Measurements from ENCODE around the gene XPR1. TPM values are rescaled to one million over a fixed set of nuclear protein-coding genes. Genes with fewer than 3 reads are reported as not detected.

Gene XPR1
- total RNA-seq, 1 experiment from 2014 or later, result 30.7 TPM

DNA sequence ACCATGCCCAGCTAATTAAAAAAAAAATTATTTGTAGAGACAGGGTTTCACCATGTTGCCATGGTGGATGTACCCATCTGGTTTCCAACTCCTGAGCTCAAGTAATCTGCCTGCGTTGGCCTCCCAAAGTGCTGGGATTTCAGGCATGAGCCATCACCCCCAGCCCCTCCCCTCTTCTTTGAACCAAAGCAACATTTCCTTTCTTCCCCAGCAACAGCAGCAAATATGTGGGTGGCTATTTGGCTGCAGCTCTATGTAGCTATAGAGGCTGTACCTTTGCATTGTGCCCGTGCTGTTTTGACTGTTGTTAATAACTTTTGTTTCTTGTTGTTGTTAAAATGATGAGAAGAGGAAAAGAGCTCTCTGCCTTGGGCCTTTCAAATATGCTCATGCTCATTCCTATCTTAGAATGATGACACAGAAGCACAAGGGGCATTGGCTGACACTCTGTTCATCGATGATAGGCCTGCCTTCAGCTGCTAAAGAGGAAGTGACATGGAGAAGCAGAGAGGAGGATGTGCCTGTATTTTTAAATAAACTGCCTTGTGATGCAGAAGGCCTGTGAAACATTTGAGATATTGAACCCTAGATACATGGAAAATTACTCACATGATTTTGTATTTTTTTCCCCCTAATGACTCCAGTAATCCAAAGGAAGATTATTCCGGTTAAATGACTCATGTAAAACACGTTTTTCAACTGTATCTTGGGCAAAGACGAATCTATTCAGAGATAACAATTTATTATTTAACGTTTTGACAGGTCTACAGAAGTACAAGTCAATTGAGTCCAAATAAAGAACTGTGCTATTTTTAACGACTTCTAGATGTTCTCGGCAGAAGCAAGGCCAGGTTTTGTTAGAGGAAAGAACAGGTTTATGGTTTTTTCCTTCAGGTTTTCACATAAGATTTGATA, 20.5 kb upstream of the XPR1 start:
- POLR2A ChIA-PET (ENCODE audit: low non-redundant PET), result no interaction called here
- Histone ChIP-seq H3K36me3 (ENCODE audit: insufficient read depth, low read length, poor library complexity, severe bottlenecking) (no peaks in the 10 kb centered on the region), H3K9me3 (ENCODE audit: low read depth, low read length, poor library complexity, severe bottlenecking) (no peaks in the 10 kb centered on the region), H3K4me3 (ENCODE audit: low read depth, low read length, poor library complexity, severe bottlenecking) (no peak overlapping the region), H3K4me1 (ENCODE audit: insufficient read depth, low read length, poor library complexity, severe bottlenecking) (no peaks in the 10 kb centered on the region), H3K27me3 (replicated peaks; ENCODE audit: insufficient read depth, low read depth, low read length, poor library complexity) (no peaks in the 10 kb centered on the region), H3K27ac (ENCODE audit: low read depth, low read length, poor library complexity, severe bottlenecking) (no peak overlapping the region)
- CTCF ChIA-PET, result no interaction called here
- TF ChIP-seq EZH2 (IDR thresholded peaks at IDR 0.05; ENCODE audit: borderline replicate concordance, low read depth, low read length, poor library complexity, severe bottlenecking), result no peak
- TF ChIP-seq, protein P1, sequence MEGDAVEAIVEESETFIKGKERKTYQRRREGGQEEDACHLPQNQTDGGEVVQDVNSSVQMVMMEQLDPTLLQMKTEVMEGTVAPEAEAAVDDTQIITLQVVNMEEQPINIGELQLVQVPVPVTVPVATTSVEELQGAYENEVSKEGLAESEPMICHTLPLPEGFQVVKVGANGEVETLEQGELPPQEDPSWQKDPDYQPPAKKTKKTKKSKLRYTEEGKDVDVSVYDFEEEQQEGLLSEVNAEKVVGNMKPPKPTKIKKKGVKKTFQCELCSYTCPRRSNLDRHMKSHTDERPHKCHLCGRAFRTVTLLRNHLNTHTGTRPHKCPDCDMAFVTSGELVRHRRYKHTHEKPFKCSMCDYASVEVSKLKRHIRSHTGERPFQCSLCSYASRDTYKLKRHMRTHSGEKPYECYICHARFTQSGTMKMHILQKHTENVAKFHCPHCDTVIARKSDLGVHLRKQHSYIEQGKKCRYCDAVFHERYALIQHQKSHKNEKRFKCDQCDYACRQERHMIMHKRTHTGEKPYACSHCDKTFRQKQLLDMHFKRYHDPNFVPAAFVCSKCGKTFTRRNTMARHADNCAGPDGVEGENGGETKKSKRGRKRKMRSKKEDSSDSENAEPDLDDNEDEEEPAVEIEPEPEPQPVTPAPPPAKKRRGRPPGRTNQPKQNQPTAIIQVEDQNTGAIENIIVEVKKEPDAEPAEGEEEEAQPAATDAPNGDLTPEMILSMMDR (conservative IDR thresholded peaks at IDR 0.05; ENCODE audit: low read depth, low read length), result no peak
- no TSS peak for BruUV-seq (replicated peaks)
- no peak for DNase-seq (ENCODE audit: low spot score)
- intact Hi-C loops (cut with micrococcal nuclease; ENCODE audit: unreplicated experiment), result no loop called here

DNA sequence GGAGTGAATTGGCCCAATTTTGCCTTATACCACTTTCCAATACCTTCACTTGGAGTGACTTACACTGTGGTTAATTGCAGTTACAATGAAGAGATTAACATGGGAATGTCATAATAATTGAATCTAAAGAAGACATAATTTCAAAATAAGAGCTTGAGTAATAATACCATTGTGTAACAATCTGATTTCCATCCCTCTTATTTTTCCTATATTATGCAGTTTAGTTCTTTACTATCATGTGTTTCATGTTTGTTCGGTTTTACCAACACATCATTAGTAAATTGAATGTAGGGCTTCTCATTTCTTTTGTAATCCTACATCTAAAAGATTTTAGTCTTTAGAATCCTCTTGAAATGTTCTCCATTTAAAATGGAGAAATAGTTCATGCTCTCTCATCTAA, 19.2 kb upstream of the XPR1 start:
- Histone ChIP-seq H3K4me3 (ENCODE audit: low read depth, low read length, poor library complexity, severe bottlenecking) (no peak overlapping the region), H3K27ac (ENCODE audit: low read depth, low read length, poor library complexity, severe bottlenecking) (no peak overlapping the region), H3K4me1 (ENCODE audit: insufficient read depth, low read length, poor library complexity, severe bottlenecking) (no peaks in the 10 kb centered on the region), H3K27me3 (replicated peaks; ENCODE audit: insufficient read depth, low read depth, low read length, poor library complexity) (no peaks in the 10 kb centered on the region), H3K9me3 (ENCODE audit: low read depth, low read length, poor library complexity, severe bottlenecking) (no peaks in the 10 kb centered on the region), H3K36me3 (ENCODE audit: insufficient read depth, low read length, poor library complexity, severe bottlenecking) (no peaks in the 10 kb centered on the region)
- no peak for DNase-seq (ENCODE audit: low spot score)
- intact Hi-C loops (cut with micrococcal nuclease; ENCODE audit: unreplicated experiment), result no loop called here
- CTCF ChIA-PET, result no interaction called here
- BruUV-seq (replicated peaks), result no TSS peak
- POLR2A ChIA-PET (ENCODE audit: low non-redundant PET), result no interaction called here
- TF ChIP-seq, protein P1 (conservative IDR thresholded peaks at IDR 0.05; ENCODE audit: low read depth, low read length), result no peak
- TF ChIP-seq EZH2 (IDR thresholded peaks at IDR 0.05; ENCODE audit: borderline replicate concordance, low read depth, low read length, poor library complexity, severe bottlenecking), result no peak

DNA sequence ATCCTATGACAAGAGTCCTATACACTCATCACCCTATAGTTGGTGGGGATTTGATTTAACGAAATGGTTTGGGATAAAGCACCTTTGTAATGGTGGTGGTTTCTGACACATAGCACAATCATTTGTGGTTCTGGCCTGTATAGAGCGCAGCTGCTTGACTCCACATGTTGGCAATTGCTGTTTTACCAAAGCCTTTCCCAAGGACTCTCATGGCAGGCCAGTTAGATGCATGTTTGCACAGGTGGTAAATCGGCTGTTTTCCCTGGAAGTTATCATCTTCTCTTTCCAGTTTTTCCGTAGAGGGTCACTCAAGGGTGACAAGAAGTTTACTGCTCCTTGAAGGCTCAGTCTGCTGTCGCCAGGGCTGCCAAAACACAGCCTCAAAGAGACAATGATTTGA, 17.1 kb upstream of the XPR1 start:
- BruUV-seq (replicated peaks), result no TSS peak
- TF ChIP-seq EZH2 (IDR thresholded peaks at IDR 0.05; ENCODE audit: borderline replicate concordance, low read depth, low read length, poor library complexity, severe bottlenecking), result no peak
- ChIA-PET POLR2A (ENCODE audit: low non-redundant PET) (no interaction called here), CTCF (no interaction called here)
- intact Hi-C loops (cut with micrococcal nuclease; ENCODE audit: unreplicated experiment), result no loop called here
- Histone ChIP-seq H3K27me3 (replicated peaks; ENCODE audit: insufficient read depth, low read depth, low read length, poor library complexity) (no peaks in the 10 kb centered on the region), H3K27ac (ENCODE audit: low read depth, low read length, poor library complexity, severe bottlenecking) (no peak overlapping the region), H3K4me1 (ENCODE audit: insufficient read depth, low read length, poor library complexity, severe bottlenecking) (no peaks in the 10 kb centered on the region), H3K4me3 (ENCODE audit: low read depth, low read length, poor library complexity, severe bottlenecking) (no peak overlapping the region), H3K36me3 (ENCODE audit: insufficient read depth, low read length, poor library complexity, severe bottlenecking) (no peaks in the 10 kb centered on the region), H3K9me3 (ENCODE audit: low read depth, low read length, poor library complexity, severe bottlenecking) (no peaks in the 10 kb centered on the region)
- no peak for DNase-seq (ENCODE audit: low spot score)
